Stomach (tissue), 9 donors: ENCODE results near the gene RHOBTB1. TPM values are rescaled to one million over a fixed set of nuclear protein-coding genes. Genes with fewer than 3 reads are reported as not detected.

Source experiments
- DNase-seq, 2 donors: peaks; one replicate each; pipeline versions ENCODE4 v3.0.0 to v3.0.0-alpha.2; 2013 to 2019
- H3K27ac ChIP-seq, 5 donors: fragments of 200-600 bp in 4 of 5; sonication (generic) in 4 of 5; one replicate each; pipeline ENCODE4 v1.5.1; 2013 to 2019; ENCODE audit warnings: mild to moderate bottlenecking in 1 of 5, moderate library complexity in 1 of 5
- H3K27me3 ChIP-seq, 3 donors: fragments of 200-600 bp; sonication (generic); one replicate each; pipeline ENCODE4 v1.5.1; 2017 to 2019; ENCODE audit warnings: mixed run types in 1 of 3
- H3K36me3 ChIP-seq, 4 donors: fragments of 200-600 bp; sonication (generic); 1 replicate in 3 of 4; 2 replicates in 1 of 4; pipeline ENCODE4 v1.5.1; 2016 to 2019
- H3K4me1 ChIP-seq, 4 donors: fragments of 200-600 bp; sonication (generic); one replicate each; pipeline ENCODE4 v1.5.1; 2016 to 2019
- H3K4me3 ChIP-seq, 4 donors: fragments of 200-600 bp; sonication (generic) in 3 of 4; one replicate each; pipeline ENCODE4 v1.5.1; 2016 to 2019; ENCODE audit warnings: mild to moderate bottlenecking in 1 of 4
- H3K9me3 ChIP-seq, 4 donors: fragments of 200-600 bp; sonication (generic); one replicate each; pipeline ENCODE4 v1.5.1; 2016 to 2019
- CTCF ChIP-seq, 7 experiments: fragments of 450-650 bp in 4 of 7; fragments of 200-600 bp in 3 of 7; sonication (generic) in 3 of 7; IDR thresholded peaks; one replicate each; pipeline ENCODE4 v1.5.1; 2016 to 2019; ENCODE audit warnings: antibody characterized with exemption in 7 of 7, control low read depth in 2 of 7, mild to moderate bottlenecking in 1 of 7
- EP300 ChIP-seq: sonication (generic); formaldehyde crosslinking; IDR thresholded peaks from one replicate; pipeline ENCODE4 v1.6.1; 2017; ENCODE audit warnings: antibody characterized with exemption
- POLR2A ChIP-seq, 4 donors: fragments of 450-650 bp; IDR thresholded peaks; one replicate each; pipeline ENCODE4 v1.6.1; 2016; ENCODE audit warnings: antibody characterized with exemption in 4 of 4, control low read depth in 2 of 4, mild to moderate bottlenecking in 1 of 4, moderate library complexity in 1 of 4
- POLR2AphosphoS5 ChIP-seq, 3 donors: sonication (generic); formaldehyde crosslinking; IDR thresholded peaks; one replicate each; pipeline ENCODE4 v1.6.1; 2016; ENCODE audit warnings: antibody characterized with exemption in 3 of 3
- WGBS, 5 donors: extraction: QIAGEN DNeasy Blood & Tissue Kit in 3 of 5; methylation state at CpG; one replicate each; pipeline versions ENCODE4 v1.1.5 to v1.1.7; 2013 to 2018; 5-methylcytosine and 5-hydroxymethylcytosine counted together
- intact Hi-C: fragments of 100-400 bp; cut with DNase I; formaldehyde crosslinking; loops from one replicate; pipeline ENCODE4 v1.15.1; 2023; ENCODE audit warnings: low total_unique reads
- polyA plus RNA-seq, 3 donors: library from polyadenylated mRNA; stranded (reverse); fragments of 200-250 nt; gene quantifications; one replicate each; pipeline ENCODE4 v1.2.3, GENCODE V29; 2013
- total RNA-seq, 5 donors: library from RNA; depleted of rRNA; stranded (reverse); fragments of >200 nt; gene quantifications; one replicate each; pipeline versions ENCODE4 v1.1.0 to v1.2.3, GENCODE V29; 2014 to 2016
- donor health status: healthy with polysubstance abuse.
- donor health status: Bipolar disorder and iron deficiency.
- donor health status: healthy.

RHOBTB1 gene
- total and polyA plus RNA-seq, 8 donors, result 2.3 to 302 (median 21.9) TPM

- no peak for TF ChIP-seq CTCF (IDR thresholded peaks at IDR 0.05)
- no peak for TF ChIP-seq POLR2AphosphoS5 (IDR thresholded peaks at IDR 0.05)
- TF ChIP-seq EP300, result no peak
- no peak for TF ChIP-seq POLR2A (IDR thresholded peaks at IDR 0.05)
- peak overlapping the region in 3 of 5 donors; percentile 23 to 57 (median 31) for H3K27ac ChIP-seq
- peaks cover 0 to 6% (median 3%) of the 10 kb centered on the region in 4 donors for H3K9me3 ChIP-seq
- intact Hi-C loops, result loop anchor here (10.0 kb wide), 1 partner anchor 49 kb away; no protein-coding TSS in a partner anchor
- peaks cover 0 to 31% (median 16%) of the 10 kb centered on the region in 4 donors for H3K36me3 ChIP-seq
- H3K4me3 ChIP-seq, result no peak overlapping the region
- no peaks in the 10 kb centered on the region for H3K27me3 ChIP-seq
- DNase-seq, result peak in 1 of 2 donors; percentile 74
- H3K4me1 ChIP-seq, result peaks cover 5 to 62% (median 29%) of the 10 kb centered on the region in 4 donors
- WGBS, 5 donors, result 48 to 70% (median 53%) methylated on average over 4 of the region's 4 CpGs
Measured at GRCh38 chr10:60905580-60905979, 38.4 kb downstream of the RHOBTB1 start.

DNA sequence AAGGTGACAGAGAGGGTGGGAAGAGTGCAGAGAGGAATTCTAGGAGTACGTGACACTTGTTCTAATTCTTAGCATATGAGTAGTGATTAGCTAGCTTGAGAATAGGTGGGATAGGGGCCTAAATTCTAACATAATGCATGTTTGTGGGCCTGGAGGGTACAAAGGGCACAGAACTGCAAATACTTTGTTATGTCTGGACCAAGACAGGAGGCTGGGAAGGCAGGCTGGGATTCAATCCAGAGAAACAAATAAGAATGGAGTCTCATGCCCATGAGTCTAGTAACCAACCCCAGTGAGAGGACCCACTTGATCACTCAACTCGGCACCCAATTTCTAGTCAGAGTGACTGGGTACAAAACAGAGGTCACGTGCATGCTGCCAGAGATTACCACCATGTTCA, 40.9 kb downstream of the RHOBTB1 start:
- H3K27ac ChIP-seq, result no peak overlapping the region
- no peak for DNase-seq
- H3K4me3 ChIP-seq, result no peak overlapping the region
- no peaks in the 10 kb centered on the region for H3K27me3 ChIP-seq
- H3K36me3 ChIP-seq, result peaks cover 0 to 38% (median 17%) of the 10 kb centered on the region in 4 donors
- intact Hi-C loops, result loop anchor here (10.0 kb wide), 1 partner anchor 52 kb away; no protein-coding TSS in a partner anchor
- peaks cover 0 to 37% (median 20%) of the 10 kb centered on the region in 4 donors for H3K4me1 ChIP-seq
- WGBS, 5 donors, result 78 to 92% (median 91%) methylated on average over 3 of the region's 3 CpGs
- H3K9me3 ChIP-seq, result peaks cover 0 to 6% (median 3%) of the 10 kb centered on the region in 4 donors
- no peak for TF ChIP-seq POLR2A (IDR thresholded peaks at IDR 0.05)

DNA sequence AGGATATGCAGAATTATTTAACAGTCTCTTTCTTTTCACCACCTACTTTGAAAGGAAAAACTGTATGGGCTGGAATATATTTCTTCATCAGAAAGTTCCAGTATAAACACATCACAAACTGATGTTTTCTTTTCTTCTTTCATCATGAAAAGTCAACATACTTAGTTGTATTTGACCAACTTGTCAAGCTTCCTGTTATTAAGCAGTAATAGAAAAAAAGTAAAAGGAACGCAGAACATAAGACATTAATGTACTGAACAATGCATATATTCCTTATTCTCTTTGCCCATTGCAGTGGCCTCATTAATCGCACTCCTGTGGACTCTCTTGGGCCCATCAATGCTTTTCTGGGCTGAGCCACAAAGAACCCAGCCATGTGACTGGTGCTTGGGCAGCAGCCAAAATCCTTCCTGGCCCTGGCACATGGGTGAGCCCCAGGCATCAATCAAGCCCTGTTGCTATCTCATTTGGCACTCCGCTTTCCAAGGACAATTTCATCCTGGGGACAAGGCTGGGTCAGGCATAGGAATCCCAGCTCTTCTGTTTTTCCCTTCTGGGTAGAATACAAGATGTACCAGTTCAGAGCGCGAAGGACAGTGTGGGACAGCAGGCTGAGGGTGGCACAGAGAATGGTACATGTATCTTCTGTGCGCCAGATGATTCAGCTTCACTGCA, 42.3 kb downstream of the RHOBTB1 start:
- Histone ChIP-seq H3K27ac (peak overlapping the region in 4 of 5 donors; percentile 13 to 54 (median 45)), H3K27me3 (no peaks in the 10 kb centered on the region), H3K36me3 (peaks cover 0 to 24% (median 9%) of the 10 kb centered on the region in 4 donors), H3K4me1 (peaks cover 0 to 34% (median 20%) of the 10 kb centered on the region in 4 donors), H3K9me3 (peaks cover 0 to 2% (median under 1%) of the 10 kb centered on the region in 4 donors), H3K4me3 (no peak overlapping the region)
- TF ChIP-seq POLR2A (IDR thresholded peaks at IDR 0.05), result no peak
- no peak for TF ChIP-seq POLR2AphosphoS5 (IDR thresholded peaks at IDR 0.05)
- no peak for TF ChIP-seq CTCF (IDR thresholded peaks at IDR 0.05)
- no peak for TF ChIP-seq EP300
- 69 to 76% (median 72%) methylated on average over 6 of the region's 6 CpGs for WGBS, 5 donors
- DNase-seq, result peak in 1 of 2 donors; percentile 49
- intact Hi-C loops, result loop anchor here (10.0 kb wide), 1 partner anchor 53 kb away; no protein-coding TSS in a partner anchor

- Histone ChIP-seq H3K4me1 (peaks cover 0 to 45% (median 32%) of the 10 kb centered on the region in 4 donors), H3K4me3 (no peak overlapping the region), H3K36me3 (peaks cover 0 to 18% (median 4%) of the 10 kb centered on the region in 4 donors), H3K27me3 (no peaks in the 10 kb centered on the region), H3K27ac (no peak overlapping the region), H3K9me3 (no peaks in the 10 kb centered on the region)
- 80 to 96% (median 87%) methylated on average over 7 of the region's 7 CpGs for WGBS, 5 donors
- TF ChIP-seq CTCF (IDR thresholded peaks at IDR 0.05) (no peak), EP300 (no peak), POLR2A (IDR thresholded peaks at IDR 0.05) (no peak), POLR2AphosphoS5 (IDR thresholded peaks at IDR 0.05) (no peak)
- no peak for DNase-seq
- intact Hi-C loops, result no loop called here
Measured at GRCh38 chr10:60899266-60899665, 44.7 kb downstream of the RHOBTB1 start.
